Esophagus mucosa (tissue), 1 donor: ENCODE results near the gene CEP41. TPM values are rescaled to one million over a fixed set of nuclear protein-coding genes. Genes with fewer than 3 reads are reported as not detected.
"Not testable (repeated sequence)": the region's sequence is repeated elsewhere in the genome, so short reads cannot be mapped to it uniquely, and the experiment has no call there.

Experiments used
- ATAC-seq: fragments of 200-7000 bp; cut with Tn5 transposase; one replicate; pipeline ENCODE4 v1.9.1; 2020
- total RNA-seq: library from RNA; stranded (reverse); gene quantifications from one replicate; pipeline ENCODE4 v1.2.4, GENCODE V29; 2023
- donor health status: DM: yes; HTN: yes; CAD: no.

CEP41 gene
- total RNA-seq, 1 donor from 2014 or later, result 4.8 TPM

DNA sequence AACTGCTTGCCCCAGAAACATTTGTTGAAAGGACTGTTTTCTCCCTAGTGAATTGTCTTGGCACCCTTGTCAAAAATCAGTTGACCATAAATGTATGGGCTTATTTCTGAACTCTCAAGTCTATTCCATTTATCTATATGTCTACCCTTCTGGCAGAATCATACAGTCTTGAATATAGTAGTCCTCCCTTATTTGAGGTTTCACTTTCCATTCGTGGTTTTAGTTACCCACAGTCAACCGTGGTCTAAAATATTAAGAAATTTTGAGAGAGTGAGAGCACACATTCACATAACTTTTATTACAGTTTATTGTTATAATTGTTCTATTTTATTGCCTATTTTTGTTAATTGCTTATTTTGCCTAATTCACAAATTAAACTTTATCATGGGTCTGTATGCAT, 17.4 kb upstream of the CEP41 start:
- ATAC-seq, result no peak

DNA sequence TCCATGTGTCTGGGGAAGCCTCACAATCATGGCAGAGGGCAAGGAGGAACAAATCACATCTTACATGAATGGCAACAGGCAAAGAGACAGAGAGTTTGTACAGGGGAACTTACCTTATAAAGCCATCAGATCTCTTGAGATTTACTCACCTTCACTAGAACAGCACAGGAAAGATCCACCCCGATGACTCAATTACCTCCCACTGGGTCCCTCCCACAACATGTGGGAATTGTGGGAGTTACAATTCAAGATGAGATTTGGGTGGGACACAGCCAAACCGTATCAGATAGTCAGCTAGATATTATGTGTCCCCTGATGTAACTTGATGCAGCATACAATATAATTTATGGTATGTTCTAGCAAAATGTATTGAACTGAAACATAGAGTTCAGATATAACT, 14.1 kb upstream of the CEP41 start:
- ATAC-seq, result no peak

DNA sequence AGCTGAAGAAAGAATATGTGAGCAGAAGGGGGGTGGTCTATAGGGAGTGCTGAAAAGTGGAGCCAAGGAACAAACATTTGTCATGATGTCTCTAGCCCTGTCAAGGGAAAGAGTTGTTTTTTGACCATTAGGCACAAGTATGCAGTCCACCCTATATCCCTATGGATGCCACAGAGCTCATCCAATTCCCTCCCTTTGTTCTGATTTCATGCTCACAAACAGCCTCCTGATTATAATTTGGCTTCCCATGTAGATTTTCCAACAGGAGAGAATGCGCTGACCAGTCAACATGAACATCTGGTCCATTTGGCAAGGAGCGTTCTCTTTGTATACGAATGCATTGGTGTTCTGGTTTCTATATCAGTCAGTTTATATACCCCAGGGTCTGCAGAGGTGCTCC, 12.1 kb upstream of the CEP41 start:
- no peak for ATAC-seq

DNA sequence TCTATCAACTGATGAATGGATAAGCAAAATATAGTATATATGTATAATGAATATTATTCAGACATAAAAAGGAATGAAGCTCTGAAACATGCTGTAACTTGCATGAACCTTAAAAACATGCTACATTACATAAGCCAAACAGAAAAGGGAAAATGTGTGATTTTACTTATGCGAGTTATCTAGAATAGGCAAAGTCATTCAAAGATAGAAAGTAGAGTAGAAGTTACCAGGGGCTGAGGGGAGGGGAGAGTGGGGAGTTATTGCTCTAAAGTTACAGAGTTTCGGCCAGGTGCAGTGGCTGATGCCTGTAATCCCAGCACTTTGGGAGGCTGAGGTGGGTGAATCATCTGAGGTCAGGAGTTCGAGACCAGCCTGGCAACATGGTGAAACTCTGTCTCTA, 10.5 kb upstream of the CEP41 start:
- not testable (repeated sequence) for ATAC-seq

DNA sequence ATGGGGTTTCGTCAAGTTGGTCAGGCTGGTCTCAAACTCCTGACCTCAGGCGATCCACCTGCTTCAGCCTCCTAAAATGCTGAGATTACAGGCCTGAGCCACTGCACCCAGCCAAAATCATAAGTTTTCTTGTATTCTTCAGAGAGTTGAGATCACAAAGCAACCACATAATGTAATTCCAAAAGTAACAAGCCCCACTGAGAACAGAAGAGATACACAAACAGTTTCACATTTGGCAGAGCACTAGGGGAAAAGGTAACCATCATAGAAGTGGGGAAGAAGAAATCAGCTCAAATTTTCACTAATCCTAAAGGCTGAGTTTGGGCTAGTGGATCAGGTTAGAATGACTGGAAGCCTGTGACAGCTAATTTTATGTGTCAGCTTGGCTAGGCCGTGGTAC, 5.4 kb upstream of the CEP41 start:
- ATAC-seq, result no peak

DNA sequence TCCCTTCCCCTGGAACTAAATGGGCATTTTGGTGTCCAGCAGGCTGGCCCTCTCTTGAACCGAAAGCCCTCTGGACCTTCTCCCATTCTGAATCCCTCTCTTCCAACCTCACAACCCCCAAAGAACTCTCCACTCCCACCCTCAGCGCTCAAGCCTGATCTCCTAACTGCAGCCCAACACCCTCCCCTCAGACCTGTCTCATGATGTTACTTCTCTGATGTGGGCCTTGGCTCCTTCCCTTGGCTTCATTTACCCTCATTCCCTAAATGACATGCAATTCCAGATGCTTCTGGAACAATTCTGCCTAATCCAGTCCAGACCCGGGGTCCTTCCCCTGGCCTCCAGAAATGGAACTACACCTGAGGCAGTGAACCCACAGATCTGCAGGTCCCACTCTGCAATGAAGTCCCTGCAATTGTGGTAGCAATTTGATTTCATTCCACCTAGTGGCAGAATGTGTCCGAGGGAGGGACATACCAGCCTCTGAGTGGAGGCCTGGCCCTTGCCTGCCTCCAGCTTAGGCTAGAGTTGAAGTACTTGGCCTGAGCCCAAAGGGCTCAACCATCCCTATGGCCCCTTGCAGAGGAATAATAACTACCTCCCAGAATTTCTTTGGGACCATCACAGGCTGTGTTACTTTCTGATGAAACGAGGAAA, 4.1 kb upstream of the CEP41 start:
- no peak for ATAC-seq

DNA sequence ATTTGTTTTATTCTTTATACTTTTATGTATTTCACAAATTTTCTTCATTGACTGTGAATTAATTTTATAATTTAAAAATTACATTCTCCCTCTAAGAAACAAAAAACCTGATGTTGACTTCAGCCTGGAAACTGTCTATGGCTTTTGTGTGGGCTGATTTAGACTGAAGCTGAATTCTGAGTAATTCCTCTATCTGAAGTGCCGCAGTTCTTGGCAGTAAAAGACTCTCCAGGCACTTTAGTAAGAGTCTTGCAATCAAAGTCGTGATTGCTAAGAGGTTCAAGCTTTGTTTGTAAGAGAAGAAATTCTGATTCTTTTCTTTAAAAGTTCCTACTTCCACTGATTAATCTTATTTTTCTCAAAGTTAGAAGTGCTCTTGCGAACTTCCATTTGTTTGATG, 3.4 kb upstream of the CEP41 start:
- ATAC-seq, result no peak

DNA sequence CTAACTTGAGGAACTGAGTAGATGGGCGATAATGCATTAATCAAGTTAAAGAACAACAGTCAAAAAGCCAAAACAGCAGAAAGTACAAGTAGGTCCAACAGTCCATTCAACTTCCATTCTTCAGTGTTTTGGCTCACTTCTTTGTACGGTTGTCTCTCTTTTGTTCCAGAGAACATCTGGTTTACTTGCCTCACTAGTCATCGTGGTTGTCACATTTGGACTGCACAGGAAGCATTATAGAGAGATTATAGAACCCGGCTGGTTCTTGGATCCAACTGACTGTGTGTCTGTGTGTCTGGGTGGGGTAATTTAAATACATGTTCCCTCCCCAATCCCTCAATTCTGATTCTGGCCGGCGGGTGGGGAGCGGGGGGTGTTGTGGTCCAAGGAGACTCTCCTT, 1.8 kb upstream of the CEP41 start:
- no peak for ATAC-seq

DNA sequence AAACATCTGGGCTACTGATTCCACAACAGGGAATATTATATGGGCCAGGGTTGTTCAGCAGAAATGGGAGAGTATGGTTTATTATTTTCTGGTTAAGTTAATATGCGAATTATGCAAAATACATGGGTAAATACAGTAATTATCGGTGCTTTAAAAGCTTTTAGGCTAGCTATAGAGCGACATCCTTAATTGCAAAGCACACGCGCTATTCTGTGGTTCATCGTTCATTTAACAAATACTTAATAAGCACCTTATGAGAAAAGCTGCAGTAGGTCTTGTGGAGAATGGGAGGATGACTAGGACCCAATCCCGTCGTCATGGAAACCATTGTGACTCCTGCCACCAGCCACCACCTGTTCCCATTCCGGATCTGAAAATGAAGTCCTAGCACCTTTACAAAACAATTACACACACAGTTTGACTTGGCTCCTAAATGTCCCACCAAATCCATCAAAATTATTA, 623 bp upstream of the CEP41 start:
- no peak for ATAC-seq

DNA sequence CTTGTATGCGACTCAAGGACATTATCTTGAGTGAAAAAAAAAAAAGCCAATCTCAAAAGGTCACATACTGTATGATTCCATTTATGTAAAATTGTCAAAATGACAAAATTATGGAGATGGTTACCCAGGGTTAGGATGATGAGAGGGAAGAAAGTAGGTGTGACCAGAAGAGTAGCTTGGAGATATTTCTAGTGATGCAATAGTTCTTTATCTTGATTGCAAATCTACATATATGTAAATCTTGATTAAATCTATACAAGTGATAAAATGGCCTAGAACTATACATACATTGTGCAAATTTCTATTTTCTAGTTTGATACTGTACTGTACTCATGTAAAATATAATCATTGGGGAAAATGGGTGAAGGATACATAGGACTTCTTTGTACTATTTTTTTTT, 4.6 kb downstream of the CEP41 start:
- ATAC-seq, result no peak

DNA sequence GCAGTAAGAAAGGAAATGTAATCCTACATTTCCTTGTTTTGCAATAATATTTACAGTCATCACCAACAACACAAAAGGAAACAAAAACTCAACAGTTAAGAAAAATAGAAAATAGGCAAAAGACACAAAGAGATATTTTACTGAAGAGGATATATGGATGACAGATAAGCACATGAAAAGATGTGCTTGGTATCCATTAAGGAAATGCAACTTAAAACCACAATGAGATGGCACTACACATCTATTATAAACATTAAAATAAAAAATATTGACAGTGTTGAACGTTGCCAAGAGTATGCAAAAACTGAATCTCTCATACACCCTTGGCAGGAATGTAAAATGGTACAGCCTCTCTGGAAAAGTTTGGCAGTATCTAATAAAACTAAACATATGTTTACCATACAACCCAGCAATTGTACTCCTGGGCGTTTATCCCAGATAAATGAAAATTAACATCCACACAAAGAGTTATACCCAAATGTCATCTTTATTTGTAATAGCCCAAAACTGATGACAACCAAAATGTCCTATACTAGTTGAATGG, 5.4 kb downstream of the CEP41 start:
- no peak for ATAC-seq

DNA sequence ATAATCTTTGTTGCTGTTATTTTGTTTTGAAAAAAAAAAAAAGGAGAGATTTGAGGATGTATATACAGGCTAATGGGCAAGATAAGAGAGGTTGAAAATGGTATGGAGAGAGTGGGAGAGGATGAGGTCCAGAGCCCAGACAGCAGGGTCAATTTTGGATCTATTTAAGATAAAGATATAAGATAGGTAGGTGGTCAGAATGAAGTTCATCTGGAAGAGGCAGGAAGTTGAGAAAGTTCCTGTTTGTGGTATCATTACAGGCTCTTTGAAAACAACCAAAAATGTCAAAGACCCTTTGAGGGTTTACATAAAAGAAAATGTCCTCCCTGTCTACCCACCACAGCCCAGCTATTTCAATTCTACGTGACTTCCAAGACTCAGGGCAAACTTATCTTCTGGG, 7.5 kb downstream of the CEP41 start:
- no peak for ATAC-seq

DNA sequence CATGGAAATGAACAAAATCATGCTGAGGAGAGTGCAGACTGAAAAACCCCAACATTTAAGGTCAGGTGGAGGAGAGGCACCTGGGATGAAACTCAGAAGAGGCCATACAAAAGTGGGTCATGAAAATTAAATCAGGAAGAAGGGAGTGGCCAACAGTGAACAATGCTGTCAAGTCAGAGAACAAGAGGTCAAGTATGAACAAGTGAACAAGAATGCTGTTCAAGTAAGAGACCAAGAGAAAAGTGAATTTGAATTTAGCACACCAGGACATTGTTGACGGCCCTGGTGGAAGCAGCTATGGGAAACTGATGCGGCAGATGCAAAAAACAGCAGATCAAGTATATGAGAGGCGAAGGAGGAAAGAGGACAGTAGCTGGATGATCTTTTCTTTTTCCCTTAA, 7.9 kb downstream of the CEP41 start:
- peak; percentile 83 for ATAC-seq

DNA sequence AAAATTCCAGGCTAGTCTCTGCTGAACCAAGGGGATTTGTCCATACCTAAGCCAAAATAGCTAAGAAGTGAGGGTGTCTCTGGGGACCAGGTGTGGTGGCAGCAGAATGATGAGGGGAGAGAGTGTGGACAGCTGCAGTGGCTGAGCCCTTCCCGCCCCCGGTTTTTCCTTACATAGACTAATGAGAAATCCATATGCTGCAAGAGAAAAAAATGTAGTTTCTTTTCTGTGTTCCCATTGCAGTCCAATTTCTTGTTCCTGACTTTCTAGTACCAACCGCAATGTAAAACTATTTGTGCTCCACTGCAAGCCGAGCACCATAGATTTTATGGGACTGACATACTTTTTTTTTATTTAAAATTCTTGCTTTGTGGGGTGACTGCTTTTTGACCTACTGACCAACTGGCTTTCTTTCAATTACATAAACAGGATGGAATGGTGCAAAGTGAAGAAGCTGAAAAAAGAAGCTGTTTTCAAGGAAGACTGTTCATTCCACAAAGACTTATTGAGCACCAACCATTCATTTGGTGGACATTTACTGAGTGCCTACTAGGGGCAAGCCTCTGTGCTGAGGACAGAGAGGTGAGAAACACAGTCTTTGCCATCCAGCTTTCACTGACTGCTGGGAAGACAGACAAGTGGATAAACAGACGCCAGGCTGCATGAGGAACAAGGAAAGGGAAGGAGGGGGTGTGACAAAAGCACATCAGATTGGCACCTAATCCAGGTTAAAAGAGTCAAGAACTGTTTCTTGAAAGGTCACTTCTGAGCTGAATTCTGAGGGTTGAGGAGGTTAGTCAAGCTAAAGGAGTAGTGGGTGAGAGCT, 9.8 kb downstream of the CEP41 start:
- ATAC-seq, result peak; percentile 10

DNA sequence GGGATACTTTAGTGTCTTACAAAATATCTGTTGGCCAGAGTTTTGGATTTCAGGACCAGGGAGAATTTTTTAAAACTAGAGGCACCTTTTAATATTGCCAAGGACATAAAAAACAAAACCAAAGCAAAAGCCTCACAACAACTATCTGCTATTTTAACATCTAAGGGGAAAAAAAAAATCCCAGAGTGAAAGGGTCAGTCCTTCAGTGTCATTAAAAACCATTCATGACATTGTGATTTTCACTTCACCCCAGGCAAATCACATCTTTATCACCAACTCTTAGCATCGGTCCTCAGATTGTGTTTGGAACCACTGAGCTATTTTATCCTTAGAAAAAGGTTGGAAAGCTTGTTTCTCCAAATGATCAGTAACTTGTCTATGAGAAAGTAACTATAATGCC, 10.7 kb downstream of the CEP41 start:
- no peak for ATAC-seq

DNA sequence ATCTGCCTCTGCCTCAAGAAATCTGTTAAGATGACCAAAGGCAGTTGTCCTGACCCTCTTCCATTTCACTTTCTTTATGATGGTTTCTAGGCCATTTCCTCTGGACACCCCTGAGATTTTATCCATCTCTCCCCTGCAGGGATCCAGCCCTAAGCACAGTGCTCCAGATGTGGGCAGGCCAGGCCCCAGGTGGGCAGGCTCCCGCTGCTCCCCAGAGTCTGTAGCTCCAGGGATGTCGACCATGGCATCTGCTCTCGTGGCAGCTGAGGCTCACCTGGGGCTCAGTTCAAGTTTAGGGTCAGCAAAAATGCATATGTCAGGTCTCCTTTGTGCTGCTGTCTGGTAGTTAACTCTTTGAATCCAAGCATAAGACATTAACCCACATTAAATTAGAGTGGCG, 11.8 kb downstream of the CEP41 start:
- ATAC-seq, result no peak

DNA sequence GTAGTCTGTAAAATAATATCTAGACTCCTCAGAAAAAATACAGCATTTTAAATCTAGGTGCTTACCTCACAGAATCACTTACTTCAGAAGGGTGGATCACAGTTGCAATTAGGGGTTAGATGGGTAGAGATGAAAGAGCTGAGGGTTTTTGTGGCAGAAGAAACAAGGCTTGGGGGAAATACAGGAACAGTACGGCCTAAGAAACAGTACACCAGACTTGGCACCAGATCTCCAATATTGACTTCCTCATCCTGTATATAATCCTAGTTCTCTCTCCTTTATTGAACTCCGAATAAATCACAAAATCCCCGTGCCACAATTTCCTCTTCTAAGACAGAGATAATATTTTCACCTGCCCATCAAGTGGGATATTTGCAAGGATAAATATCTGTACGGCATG, 14.3 kb downstream of the CEP41 start:
- no peak for ATAC-seq

DNA sequence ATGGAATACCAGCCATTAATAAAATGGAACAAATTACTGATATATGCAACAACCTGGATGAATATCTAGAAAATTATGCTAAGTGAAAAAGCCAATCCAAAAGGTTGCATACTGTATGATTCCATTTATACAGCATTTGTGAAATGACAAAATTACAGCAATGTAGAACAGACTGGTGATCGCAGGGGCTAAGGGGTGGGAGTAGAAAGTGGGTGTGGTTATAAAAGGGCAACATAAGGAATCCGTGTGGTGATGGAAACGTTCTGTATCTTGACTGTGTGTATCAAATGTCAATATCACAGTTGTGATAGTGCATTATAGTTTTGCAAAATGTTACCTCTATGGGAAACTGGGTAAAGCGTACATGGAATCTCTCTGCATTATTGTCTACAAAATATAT, 15.0 kb downstream of the CEP41 start:
- no peak for ATAC-seq

DNA sequence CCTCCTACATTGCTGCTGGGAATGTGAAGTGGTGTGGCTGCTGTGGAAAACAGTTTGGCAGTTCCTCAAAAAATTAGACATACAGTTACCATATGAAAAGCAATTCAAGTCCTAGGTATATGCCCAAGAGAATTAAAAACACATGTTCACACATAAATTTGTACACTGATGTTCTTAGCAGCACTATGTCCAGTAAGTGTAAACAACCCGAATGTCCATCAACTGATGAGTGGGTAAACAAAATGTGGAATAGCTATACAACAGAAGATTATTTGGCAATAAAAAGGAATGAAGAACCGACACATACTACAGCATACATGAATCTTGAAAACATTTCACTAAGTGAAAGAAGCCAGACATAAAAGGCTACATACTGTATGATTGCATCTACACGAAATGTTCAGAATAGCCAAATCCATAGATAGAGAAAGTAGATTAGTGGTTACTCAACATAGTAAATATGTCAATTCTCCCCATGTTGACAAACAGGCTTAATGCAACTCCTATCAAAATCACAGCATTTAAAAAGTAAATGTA, 17.2 kb downstream of the CEP41 start:
- no peak for ATAC-seq

DNA sequence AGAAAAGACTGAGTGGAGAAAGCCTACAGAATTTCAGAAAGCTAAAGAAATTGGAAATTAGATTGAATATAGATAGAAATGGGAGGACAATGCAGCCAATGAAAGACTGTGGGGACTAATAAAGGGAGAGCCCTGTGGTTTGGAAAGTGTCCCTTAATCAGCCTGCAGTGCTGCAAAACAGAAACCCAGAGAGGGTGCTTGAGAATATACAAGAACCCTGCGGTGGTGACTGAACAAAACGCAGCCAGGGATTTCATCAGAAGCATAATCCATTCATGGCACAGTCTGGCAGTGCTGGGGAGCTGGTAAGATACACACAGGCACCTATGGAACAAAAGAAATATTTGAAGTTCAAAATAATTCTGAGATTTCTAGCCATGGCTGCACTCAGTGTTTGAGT, 19.1 kb downstream of the CEP41 start:
- no peak for ATAC-seq

DNA sequence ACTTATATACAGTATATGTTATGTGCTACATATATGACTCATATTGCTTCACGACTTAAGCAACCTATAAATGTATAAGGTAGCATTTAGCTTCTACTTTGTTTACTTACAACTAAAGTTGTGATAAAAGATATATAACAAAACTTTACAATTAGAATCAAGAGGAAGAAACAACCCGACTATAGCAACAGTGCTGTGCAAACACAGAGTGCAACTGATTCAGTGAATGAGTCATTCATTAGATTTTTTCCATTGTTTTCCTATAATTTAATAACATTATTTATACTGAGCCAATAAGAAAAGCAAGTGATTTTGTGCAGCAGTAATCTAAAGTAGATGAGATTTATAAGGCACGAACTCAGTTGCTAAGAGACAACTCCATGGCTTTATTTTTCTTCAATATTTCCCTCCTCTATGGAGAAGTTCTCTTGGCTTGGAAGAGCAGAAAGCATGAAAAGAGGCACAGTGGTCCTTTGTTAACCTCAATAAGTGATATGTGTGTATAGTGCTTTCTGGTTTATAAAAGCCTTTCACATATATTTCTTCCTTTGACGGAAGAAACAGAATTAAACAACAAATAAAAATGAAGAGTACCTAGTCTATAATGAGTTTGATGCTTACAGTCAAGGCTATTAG, 19.8 kb downstream of the CEP41 start:
- ATAC-seq, result no peak

DNA sequence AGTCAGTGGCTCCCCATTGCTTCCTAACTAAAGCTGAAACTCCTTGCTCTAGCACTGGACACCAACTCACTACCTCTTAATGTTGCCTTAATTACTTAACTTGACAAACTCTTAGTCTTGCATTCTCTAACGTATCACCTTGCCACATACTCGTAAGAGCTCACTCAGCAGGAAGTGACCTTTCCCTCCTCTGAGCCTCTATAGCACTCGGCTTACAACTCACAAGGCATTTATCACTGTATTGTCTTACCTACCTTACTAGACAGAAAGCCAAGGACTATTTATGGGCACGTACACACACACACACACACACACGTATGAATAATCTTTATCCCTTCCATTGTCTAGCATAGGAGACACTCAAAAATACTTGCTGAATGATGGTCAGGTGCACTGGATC, 21.2 kb downstream of the CEP41 start:
- peak; percentile 96 for ATAC-seq

DNA sequence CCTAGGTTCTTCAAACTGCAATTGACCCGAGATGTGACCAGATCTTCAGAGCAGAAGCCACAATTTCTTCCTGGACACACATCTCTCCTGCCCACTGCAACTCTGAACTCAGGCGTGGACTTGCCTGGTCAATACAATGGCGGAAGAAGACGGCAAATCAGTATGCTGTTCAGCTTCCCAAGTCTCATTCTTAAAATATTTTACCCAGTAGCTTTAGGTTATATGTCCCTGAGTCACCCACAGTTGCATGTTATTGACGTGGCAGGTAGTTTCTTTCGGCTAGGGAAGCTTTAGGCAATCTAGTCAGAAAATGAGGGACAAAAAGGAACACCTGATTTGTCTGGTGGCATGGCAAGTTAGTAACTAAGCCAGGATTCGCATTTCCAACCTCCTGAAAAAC, 22.5 kb downstream of the CEP41 start:
- ATAC-seq, result peak; percentile 76
